Prostate gland (tissue), 2 donors: ENCODE data around the gene KDM8.

Experiments
- POLR2A ChIP-seq: fragments of 450-650 bp; IDR thresholded peaks from one replicate; pipeline ENCODE4 v1.6.1; 2016; ENCODE audit warnings: antibody characterized with exemption, mild to moderate bottlenecking
- POLR2AphosphoS5 ChIP-seq: sonication (generic); formaldehyde crosslinking; IDR thresholded peaks from one replicate; pipeline ENCODE4 v1.6.1; 2017; ENCODE audit warnings: antibody characterized with exemption
- TF ChIP-seq, protein P1 (sequence below), 4 experiments: fragments of 200-600 bp in 2 of 4; fragments of 450-650 bp in 2 of 4; sonication (generic) in 2 of 4; IDR thresholded peaks; 1 replicate in 3 of 4; 2 replicates in 1 of 4; pipeline ENCODE4 v1.5.1; 2016 to 2019; ENCODE audit warnings: antibody characterized with exemption in 4 of 4, mild to moderate bottlenecking in 2 of 4, moderate library complexity in 2 of 4

DNA sequence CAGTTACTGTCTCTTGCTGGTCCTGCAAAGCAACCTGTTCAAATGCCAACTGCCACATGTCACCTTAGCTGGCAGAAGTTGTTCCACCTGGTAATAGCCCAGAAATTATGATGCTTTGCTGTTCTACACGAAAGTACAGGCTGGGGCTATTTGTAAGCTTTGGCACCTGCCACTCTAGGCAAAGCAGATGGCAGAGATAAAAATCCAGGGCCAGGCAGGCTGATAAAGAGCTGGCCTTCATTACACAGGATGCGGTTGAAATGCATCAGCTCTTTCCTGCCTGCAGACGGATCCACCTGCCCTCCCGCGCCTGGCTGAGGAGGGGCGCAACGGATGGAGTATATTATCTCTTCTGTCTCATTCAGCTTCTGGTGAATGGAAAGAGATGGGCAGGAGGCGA is 29.3 kb upstream of the KDM8 start:
- TF ChIP-seq, protein P1, sequence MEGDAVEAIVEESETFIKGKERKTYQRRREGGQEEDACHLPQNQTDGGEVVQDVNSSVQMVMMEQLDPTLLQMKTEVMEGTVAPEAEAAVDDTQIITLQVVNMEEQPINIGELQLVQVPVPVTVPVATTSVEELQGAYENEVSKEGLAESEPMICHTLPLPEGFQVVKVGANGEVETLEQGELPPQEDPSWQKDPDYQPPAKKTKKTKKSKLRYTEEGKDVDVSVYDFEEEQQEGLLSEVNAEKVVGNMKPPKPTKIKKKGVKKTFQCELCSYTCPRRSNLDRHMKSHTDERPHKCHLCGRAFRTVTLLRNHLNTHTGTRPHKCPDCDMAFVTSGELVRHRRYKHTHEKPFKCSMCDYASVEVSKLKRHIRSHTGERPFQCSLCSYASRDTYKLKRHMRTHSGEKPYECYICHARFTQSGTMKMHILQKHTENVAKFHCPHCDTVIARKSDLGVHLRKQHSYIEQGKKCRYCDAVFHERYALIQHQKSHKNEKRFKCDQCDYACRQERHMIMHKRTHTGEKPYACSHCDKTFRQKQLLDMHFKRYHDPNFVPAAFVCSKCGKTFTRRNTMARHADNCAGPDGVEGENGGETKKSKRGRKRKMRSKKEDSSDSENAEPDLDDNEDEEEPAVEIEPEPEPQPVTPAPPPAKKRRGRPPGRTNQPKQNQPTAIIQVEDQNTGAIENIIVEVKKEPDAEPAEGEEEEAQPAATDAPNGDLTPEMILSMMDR (IDR thresholded peaks at IDR 0.05): no peak
- TF ChIP-seq POLR2A: no peak
- peak; percentile 83 for TF ChIP-seq POLR2AphosphoS5
